GM10266 (cell line): ENCODE data around the gene NTM.

Source experiments
- DNase-seq: peaks from one replicate; pipeline ENCODE4 v3.0.0; 2012; ENCODE audit errors: extremely low spot score
- CTCF ChIP-seq: IDR thresholded peaks from 2 replicates; pipeline ENCODE4 v1.5.1; 2012; ENCODE audit warnings: mild to moderate bottlenecking, low read depth; ENCODE audit not compliant: control insufficient read depth, insufficient read depth; ENCODE audit errors: missing control alignments

Gene NTM

GRCh38 chr11:131370090-131370751, at the start of gene NTM:
Gene NTM, plus strand, starts transcription at chr11:131370615.
- no peak for DNase-seq

GRCh38 chr11:131324921-131325570, 45.4 kb upstream of the NTM start:
- no peak for TF ChIP-seq CTCF
- no peak for DNase-seq

More at GRCh38 chr11:131370090-131370751, at the start of gene NTM:
- TF ChIP-seq CTCF = no peak

GRCh38 chr11:131326829-131327228, 43.6 kb upstream of the NTM start:
- no peak for TF ChIP-seq CTCF
- no peak for DNase-seq

GRCh38 chr11:131327421-131327820, 43.0 kb upstream of the NTM start:
- TF ChIP-seq CTCF = no peak

GRCh38 chr11:131328843-131329242, 41.6 kb upstream of the NTM start:
- no peak for DNase-seq
- TF ChIP-seq CTCF = no peak

More at GRCh38 chr11:131327421-131327820, 43.0 kb upstream of the NTM start:
- DNase-seq = no peak

GRCh38 chr11:131331010-131331409, 39.4 kb upstream of the NTM start:
- DNase-seq = no peak
- TF ChIP-seq CTCF = no peak

GRCh38 chr11:131331546-131331945, 38.9 kb upstream of the NTM start:
- no peak for TF ChIP-seq CTCF
- DNase-seq = no peak
